GM18505 (cell line): ENCODE data around the gene CXCR1.
"Not testable (repeated sequence)": the region's sequence is repeated elsewhere in the genome, so short reads cannot be mapped to it uniquely, and the experiment has no call there.

Experiments
- ATAC-seq: cut with Tn5 transposase; IDR thresholded peaks from one replicate; pipeline ENCODE4 v1.9.1; 2021; ENCODE audit not compliant: unreplicated experiment
- POLR2A ChIP-seq: IDR thresholded peaks from 4 replicates; pipeline ENCODE4 v1.6.1; 2011; ENCODE audit warnings: borderline replicate concordance; ENCODE audit not compliant: insufficient read depth, insufficient read length; ENCODE audit errors: extremely low read depth

CXCR1 gene

DNA sequence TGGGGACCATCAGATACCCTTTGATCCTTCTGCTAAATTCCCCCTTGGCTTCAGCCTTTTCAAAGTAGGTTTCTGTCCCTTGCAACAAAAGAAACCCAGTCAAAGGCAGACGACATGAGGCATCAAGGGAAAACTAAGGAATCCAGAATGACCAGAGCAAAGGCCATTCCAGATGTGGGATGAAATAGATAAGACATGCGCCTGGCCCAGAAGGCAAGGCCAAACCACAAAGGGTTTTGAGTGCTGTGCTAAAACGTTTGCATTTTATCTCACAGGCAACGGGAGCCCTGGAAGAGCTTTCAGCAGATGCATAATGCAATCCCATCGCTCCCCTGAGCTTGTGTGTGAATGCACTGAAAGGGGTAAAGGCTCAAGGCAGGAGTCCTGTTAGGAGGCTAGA is 17.7 kb downstream of the CXCR1 start:
- no peak for ATAC-seq
- no peak for TF ChIP-seq POLR2A

- TF ChIP-seq POLR2A, result no peak
- no peak for ATAC-seq
These were observed 20.7 kb downstream of the CXCR1 start for GRCh38 chr2:218146056-218146455.

DNA sequence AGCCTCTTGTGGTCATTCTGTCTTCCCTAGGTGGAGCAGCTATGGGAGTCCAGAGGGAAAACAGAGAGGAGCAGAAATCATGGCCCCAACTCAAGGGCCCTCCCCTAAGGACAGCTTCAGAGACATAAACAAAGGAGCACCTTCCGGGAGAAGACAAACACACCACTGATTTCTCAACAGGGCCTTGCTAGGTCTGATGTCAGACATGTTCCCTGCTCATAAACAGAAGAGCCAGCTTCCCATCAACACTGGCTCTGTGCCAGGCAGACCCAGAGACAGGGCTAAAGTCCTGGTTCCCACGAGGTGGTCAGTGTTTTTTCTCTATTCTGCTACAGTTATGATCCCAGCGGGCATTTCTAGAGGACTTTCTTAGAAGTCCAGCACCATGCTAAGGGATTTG is 21.6 kb downstream of the CXCR1 start:
- no peak for TF ChIP-seq POLR2A
- no peak for ATAC-seq

GRCh38 chr2:218138047-218138446 is 28.7 kb downstream of the CXCR1 start:
- no peak for TF ChIP-seq POLR2A
- no peak for ATAC-seq

DNA sequence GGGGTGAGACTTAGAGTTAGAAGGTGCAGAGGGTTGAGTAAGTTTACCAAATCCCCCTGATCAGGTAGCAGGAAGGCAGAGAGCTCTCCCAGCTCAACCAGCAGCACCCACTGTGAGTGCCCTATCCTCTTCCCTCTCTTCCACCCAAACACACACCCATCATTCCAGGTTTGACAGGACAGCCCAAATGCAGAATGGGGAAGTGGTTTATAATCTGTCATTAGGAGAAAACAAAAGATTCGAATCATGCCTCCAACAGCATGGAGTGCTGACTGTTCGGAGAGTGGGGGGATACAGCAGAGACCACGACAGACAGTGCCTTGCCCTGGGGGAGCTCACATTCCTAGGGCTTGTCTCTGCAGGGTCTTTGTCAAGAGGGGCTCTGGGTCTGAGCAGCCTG is 29.2 kb downstream of the CXCR1 start:
- no peak for TF ChIP-seq POLR2A
- ATAC-seq, result no peak

DNA sequence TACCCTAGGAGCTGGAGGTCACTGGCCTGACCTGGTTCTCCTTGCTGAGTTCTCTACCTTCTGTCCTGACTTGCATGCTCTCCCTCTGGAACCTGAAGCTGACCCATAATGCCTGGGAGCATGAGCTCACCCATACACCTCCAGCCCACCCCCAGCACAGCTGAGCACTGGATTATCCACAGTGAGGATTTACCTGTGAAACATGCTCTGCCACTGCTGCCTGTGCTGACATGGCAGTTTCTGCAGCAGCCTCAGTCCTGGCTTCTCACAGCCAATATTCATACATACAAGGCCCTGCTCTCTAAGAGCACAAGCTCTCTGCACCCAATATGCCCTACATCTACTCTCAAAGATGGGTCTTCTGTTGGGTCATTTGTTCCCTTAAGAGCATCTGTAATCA is 35.9 kb downstream of the CXCR1 start:
- no peak for TF ChIP-seq POLR2A
- ATAC-seq, result no peak

DNA sequence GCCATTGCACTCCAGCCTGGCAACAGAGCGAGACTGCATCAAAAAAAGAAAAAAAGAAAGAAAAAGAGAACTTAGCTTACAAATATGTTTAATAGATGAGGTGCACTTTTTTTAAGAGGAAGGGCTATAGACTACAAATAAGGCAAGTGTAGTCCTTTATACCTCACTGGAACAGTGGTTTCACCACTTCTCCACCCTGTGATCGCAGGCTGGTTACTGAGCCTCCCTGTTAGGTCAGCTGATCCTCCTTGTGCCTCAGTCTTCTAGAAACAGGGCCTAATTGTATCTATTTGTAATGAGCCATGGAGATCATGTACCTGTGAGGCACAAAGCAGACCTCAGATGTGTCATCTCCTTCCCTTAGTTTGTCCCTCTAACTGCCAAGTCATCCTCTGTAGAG is 36.4 kb downstream of the CXCR1 start:
- TF ChIP-seq POLR2A, result no peak
- no peak for ATAC-seq

GRCh38 chr2:218129458-218130135 is 37.2 kb downstream of the CXCR1 start:
- no peak for TF ChIP-seq POLR2A

DNA sequence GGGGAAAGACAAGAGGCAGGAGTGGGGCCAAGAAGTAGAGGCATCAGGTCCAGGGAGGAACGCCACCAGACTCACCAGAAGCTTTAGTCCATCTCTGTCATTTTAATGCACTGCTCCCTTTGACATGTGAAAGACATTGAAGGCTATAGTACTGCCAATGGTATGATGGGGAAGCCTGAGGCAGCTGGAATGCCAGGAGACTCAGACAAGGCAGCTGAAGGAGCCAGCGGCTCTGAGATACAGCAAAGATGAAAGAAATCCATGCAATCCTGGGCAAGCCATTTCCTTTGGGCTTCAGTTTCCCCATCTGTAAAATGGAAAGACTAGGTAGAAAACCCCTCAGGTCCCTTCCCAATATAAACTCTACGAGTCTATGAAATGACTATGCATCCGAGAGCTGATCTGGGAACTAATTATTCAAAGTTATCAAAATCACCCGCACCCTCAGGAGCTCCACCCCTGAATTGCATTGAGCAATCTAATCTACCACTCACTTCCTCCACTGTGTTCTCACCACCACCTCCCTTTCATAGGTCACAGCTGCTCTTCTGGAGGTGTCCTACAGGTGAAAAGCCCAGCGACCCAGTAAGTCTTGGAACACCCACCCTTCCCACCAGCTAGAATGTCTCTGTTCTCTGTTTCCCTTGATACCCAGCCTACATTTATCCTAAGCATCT is 37.8 kb downstream of the CXCR1 start:
- no peak for TF ChIP-seq POLR2A
- ATAC-seq, result no peak

More at GRCh38 chr2:218129458-218130135, 37.2 kb downstream of the CXCR1 start:
- no peak for ATAC-seq

DNA sequence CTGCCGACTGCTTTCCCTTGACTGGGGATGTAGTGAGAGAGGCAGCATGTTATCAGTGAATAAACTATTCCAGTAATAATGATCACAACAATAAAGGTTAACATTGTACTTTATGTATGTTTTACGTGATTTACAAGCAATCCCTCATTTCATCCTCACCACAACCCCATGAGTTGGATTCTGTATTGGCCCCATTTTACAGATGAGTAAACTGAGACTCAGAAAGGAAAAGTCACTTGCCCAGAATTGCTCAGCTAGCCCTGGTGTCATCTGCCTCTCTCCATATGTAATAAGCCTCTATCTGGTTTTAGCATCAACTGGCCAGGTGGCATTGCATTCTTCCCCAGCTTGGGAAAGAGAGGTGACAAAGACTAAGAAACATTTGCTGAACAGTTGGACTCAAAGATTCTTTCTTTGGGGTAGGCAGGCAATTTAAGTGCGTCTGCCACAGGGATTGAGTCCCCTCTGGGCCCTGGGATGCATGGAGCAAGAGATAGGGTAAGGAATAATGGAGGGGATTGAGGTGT is 38.8 kb downstream of the CXCR1 start:
- no peak for TF ChIP-seq POLR2A
- no peak for ATAC-seq

- no peak for TF ChIP-seq POLR2A
- no peak for ATAC-seq
These were observed 41.1 kb downstream of the CXCR1 start, which contains the start of gene CXCR2 for GRCh38 chr2:218125626-218126080. Gene CXCR2 (plus strand): TSS chr2:218126028. CDS start chr2:218134802, 8,774 bp downstream.

DNA sequence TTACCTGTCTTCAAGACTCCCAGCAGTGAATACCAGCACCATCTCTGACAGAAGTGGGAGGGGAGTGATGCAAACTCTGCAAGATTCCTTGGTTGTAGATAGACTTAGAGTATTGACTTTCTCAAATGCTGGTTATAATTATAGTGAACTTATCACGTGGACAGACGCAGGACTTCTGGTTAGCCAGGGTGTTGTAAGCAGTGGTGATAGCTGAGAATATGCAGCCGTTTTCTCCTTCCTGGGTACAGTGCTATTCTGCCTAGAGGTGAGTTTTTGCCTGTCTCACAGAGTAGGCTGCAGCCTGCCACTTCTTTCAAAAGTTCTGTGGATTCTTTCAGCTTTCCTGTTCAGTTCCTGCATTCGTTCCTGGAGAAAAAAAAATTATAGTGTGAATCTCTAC is 41.7 kb downstream of the CXCR1 start:
- no peak for TF ChIP-seq POLR2A
- ATAC-seq, result no peak

DNA sequence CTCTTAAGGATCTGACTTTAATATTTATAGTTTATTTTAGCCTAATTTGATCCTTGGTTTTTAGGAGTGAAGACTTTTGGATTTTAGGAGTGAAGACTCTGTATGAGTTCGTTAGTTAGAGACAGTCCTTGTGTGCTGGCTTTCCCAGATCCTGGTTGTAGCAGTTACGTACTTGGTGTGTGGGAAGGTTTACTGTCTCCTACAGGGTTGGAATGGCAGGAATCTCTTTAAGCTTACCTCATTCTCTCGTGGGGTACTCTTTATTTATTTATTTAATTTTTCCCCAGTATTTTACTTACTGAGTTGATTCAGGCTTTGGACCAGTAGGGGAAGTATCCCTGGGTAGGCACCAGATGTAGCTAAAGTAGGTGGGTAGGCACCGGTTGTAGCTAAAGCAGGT is 42.8 kb downstream of the CXCR1 start:
- no peak for TF ChIP-seq POLR2A
- no peak for ATAC-seq

DNA sequence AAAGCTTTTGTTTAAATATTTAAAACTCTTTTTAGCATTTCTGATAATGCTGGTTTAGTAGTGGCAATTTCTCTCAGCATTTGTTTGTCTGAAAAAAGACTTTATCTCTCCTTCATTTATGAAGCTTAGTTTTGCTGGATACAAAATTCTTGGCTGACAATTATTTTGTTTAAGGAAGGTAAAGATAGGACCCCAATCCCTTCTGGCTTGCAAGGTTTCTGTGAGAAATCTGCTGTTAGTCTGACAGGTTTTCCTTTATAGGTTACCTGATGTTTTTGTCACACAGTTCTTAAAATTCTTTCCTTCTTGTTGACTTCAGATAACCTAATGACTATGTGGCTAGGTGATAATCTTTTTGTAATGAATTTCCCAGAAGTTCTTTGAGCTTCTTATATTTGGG is 44.5 kb downstream of the CXCR1 start:
- ATAC-seq, result not testable (repeated sequence)

DNA sequence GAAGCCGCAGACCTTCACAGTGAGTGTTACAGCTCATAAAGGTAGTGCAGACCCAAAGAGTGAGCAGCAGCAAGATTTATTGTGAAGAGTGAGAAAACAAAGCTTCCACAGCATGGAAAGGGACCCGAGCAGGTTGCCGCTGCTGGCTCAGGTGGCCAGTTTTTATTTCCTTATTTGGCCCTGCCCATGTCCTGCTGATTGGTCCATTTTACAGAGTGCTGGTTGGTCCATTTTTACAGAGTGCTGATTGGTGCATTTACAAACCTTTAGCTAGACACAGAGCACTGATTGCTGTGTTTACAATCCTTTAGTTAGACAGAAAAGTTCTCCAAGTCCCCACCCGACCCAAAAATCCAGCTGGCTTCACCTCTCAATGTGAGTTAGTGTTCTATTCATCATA is 45.0 kb downstream of the CXCR1 start:
- ATAC-seq, result not testable (repeated sequence)
